Measurements from ENCODE around the gene RUNDC3A. TPM values are rescaled to one million over a fixed set of nuclear protein-coding genes. Genes with fewer than 3 reads are reported as not detected.

The RUNDC3A gene
- total and polyA plus RNA-seq, 2 of the 13 experiments (the other 11 are each of a cell fraction or from before 2014, with no cell fraction given): 0.25 TPM; not detected in 1

- TF ChIP-seq ZNF414 (CRISPR knock-in tag; IDR thresholded peaks at IDR 0.05) (peak; percentile 16; the same call in 1 of the 2 replicates), XRCC5 (optimal IDR thresholded peaks at IDR 0.05; ENCODE audit: low read length) (peak; percentile 68), ZNF639 (CRISPR knock-in tag; conservative IDR thresholded peaks at IDR 0.05) (no peak), FOXC1 (CRISPR knock-in tag; IDR thresholded peaks at IDR 0.05; ENCODE audit: borderline replicate concordance) (0 out of 2 replicates have a peak, but pooled peaks have one; percentile 18), CREM (IDR thresholded peaks at IDR 0.05) (0 out of 2 replicates have a peak, but pooled peaks have one; percentile 2), CREM (CRISPR knock-in tag; IDR thresholded peaks at IDR 0.05) (no peak), PPARG (CRISPR knock-in tag; conservative IDR thresholded peaks at IDR 0.05) (0 out of 2 replicates have a peak, but pooled peaks have one; percentile 7), KLF13 (CRISPR knock-in tag; IDR thresholded peaks at IDR 0.05) (0 out of 2 replicates have a peak, but pooled peaks have one; percentile 63), HNF4A (CRISPR knock-in tag; IDR thresholded peaks at IDR 0.05) (no peak), ZNF292 (CRISPR knock-in tag; IDR thresholded peaks at IDR 0.05; ENCODE audit: borderline replicate concordance, low read depth) (no peak), ZNF550 (CRISPR knock-in tag; IDR thresholded peaks at IDR 0.05; ENCODE audit: borderline replicate concordance) (peak; percentile 97; the same call in 1 of the 2 replicates), ZNF431 (CRISPR knock-in tag; IDR thresholded peaks at IDR 0.05; ENCODE audit: borderline replicate concordance, low read depth) (no peak), TIGD3 (CRISPR knock-in tag; IDR thresholded peaks at IDR 0.05; ENCODE audit: borderline replicate concordance) (no peak), MXI1 (IDR thresholded peaks at IDR 0.05; ENCODE audit: borderline replicate concordance, low read depth, low read length) (peak; percentile 37; the same call in 1 of the 3 replicates), ZNF614 (CRISPR knock-in tag; IDR thresholded peaks at IDR 0.05; ENCODE audit: borderline replicate concordance) (0 out of 2 replicates have a peak, but pooled peaks have one; percentile 13), ZNF34 (CRISPR knock-in tag; IDR thresholded peaks at IDR 0.05; ENCODE audit: borderline replicate concordance) (peak; percentile 51; the same call in 1 of the 2 replicates), SRY (CRISPR knock-in tag; IDR thresholded peaks at IDR 0.05) (no peak), ZNF670 (CRISPR knock-in tag; IDR thresholded peaks at IDR 0.05; ENCODE audit: borderline replicate concordance) (no peak; the same call in 1 of the 2 replicates), MED1 (CRISPR knock-in tag; IDR thresholded peaks at IDR 0.05) (peak; percentile 32; the same call in 1 of the 2 replicates), ARID2 (CRISPR knock-in tag; IDR thresholded peaks at IDR 0.05; ENCODE audit: borderline replicate concordance) (peak; percentile 78; the same call in 1 of the 2 replicates), ZNF775 (CRISPR knock-in tag; IDR thresholded peaks at IDR 0.05; ENCODE audit: borderline replicate concordance) (no peak), ZNF383 (CRISPR knock-in tag; IDR thresholded peaks at IDR 0.05; ENCODE audit: borderline replicate concordance) (no peak), KLF16 (CRISPR knock-in tag; IDR thresholded peaks at IDR 0.05) (no peak), RBFOX2 (IDR thresholded peaks at IDR 0.05; ENCODE audit: low read depth, low read length) (peak; percentile 57), ETV6 (CRISPR knock-in tag; conservative IDR thresholded peaks at IDR 0.05) (peak; percentile 99), SIX4 (CRISPR knock-in tag; IDR thresholded peaks at IDR 0.05) (no peak)
Observed at GRCh38 chr17:44345454-44346026, 37.1 kb downstream of the RUNDC3A start (continued).
